Renal cortex interstitium (tissue), 15 donors: ENCODE data around the gene ORAI1. TPM values are rescaled to one million over a fixed set of nuclear protein-coding genes. Genes with fewer than 3 reads are reported as not detected.
"Not testable (repeated sequence)": the region's sequence is repeated elsewhere in the genome, so short reads cannot be mapped to it uniquely, and the experiment has no call there.

Experiments
- DNase-seq, 11 donors: peaks; one replicate each; pipeline ENCODE4 v3.0.0-alpha.2; 2013; ENCODE audit warnings: low read depth in 9 of 11, low spot score in 4 of 11; ENCODE audit errors: extremely low read depth in 1 of 11
- long read RNA-seq, 16 experiments: transcript quantifications; one replicate each; lab custom pipeline, GENCODE V29; 2026
- polyA plus RNA-seq, 3 donors: library from polyadenylated mRNA; unstranded; fragments of 120-200 nt; gene quantifications; one replicate each; pipeline ENCODE4 v1.2.1, GENCODE V29; 2013; ENCODE audit not compliant: insufficient read length in 3 of 3

The ORAI1 gene
- polyA plus RNA-seq: 10 to 100 TPM; 10.2 to 15.1 (median 13.1) TPM
- long read RNA-seq, donor 1, transcript ORAI1-203 (2 exons, 2,138 nt): major isoform, 11 of 11 reads
- long read RNA-seq, donor 1, partial matches to known transcripts: 0 of 11 reads
- long read RNA-seq, donor 1, other reads (novel, unspliced or antisense): 0 of 11 reads
- long read RNA-seq, donor 2, transcript ORAI1-203 (2 exons, 2,138 nt): major isoform, 5 of 18 reads
- long read RNA-seq, donor 2, partial matches to known transcripts: 13 of 18 reads
- long read RNA-seq, donor 2, other reads (novel, unspliced or antisense): 0 of 18 reads
- long read RNA-seq, donor 3, transcript ORAI1-203 (2 exons, 2,138 nt): major isoform, 17 of 17 reads
- long read RNA-seq, donor 3, partial matches to known transcripts: 0 of 17 reads
- long read RNA-seq, donor 3, other reads (novel, unspliced or antisense): 0 of 17 reads
- long read RNA-seq, donor 4, transcript ORAI1-203 (2 exons, 2,138 nt): major isoform, 7 of 7 reads
- long read RNA-seq, donor 4, partial matches to known transcripts: 0 of 7 reads
- long read RNA-seq, donor 4, other reads (novel, unspliced or antisense): 0 of 7 reads
- long read RNA-seq, donor 5: 0 reads
- long read RNA-seq, donor 6, transcript ORAI1-203 (2 exons, 2,138 nt): major isoform, 7 of 13 reads
- long read RNA-seq, donor 6, partial matches to known transcripts: 6 of 13 reads
- long read RNA-seq, donor 6, other reads (novel, unspliced or antisense): 0 of 13 reads
- long read RNA-seq, donor 7, transcript ORAI1-203 (2 exons, 2,138 nt): major isoform, 12 of 12 reads
- long read RNA-seq, donor 7, partial matches to known transcripts: 0 of 12 reads
- long read RNA-seq, donor 7, other reads (novel, unspliced or antisense): 0 of 12 reads
- long read RNA-seq, donor 8, transcript ORAI1-203 (2 exons, 2,138 nt): major isoform, 25 of 25 reads
- long read RNA-seq, donor 8, partial matches to known transcripts: 0 of 25 reads
- long read RNA-seq, donor 8, other reads (novel, unspliced or antisense): 0 of 25 reads
- long read RNA-seq, donor 9, transcript ORAI1-203 (2 exons, 2,138 nt): major isoform, 13 of 13 reads
- long read RNA-seq, donor 9, partial matches to known transcripts: 0 of 13 reads
- long read RNA-seq, donor 9, other reads (novel, unspliced or antisense): 0 of 13 reads
- long read RNA-seq, donor 10, transcript ORAI1-203 (2 exons, 2,138 nt): major isoform, 10 of 10 reads
- long read RNA-seq, donor 10, partial matches to known transcripts: 0 of 10 reads
- long read RNA-seq, donor 10, other reads (novel, unspliced or antisense): 0 of 10 reads
- long read RNA-seq, donor 11, transcript ORAI1-203 (2 exons, 2,138 nt): major isoform, 6 of 6 reads
- long read RNA-seq, donor 11, partial matches to known transcripts: 0 of 6 reads
- long read RNA-seq, donor 11, other reads (novel, unspliced or antisense): 0 of 6 reads
- long read RNA-seq, donor 12, partial matches to known transcripts: 0 of 4 reads
- long read RNA-seq, donor 12, other reads (novel, unspliced or antisense): 0 of 4 reads
- long read RNA-seq, donor 13: 0 reads
- long read RNA-seq, donor 14, transcript ORAI1-203 (2 exons, 2,138 nt): major isoform, 9 of 9 reads
- long read RNA-seq, donor 14, partial matches to known transcripts: 0 of 9 reads
- long read RNA-seq, donor 14, other reads (novel, unspliced or antisense): 0 of 9 reads
- long read RNA-seq, donor 15, partial matches to known transcripts: 0 of 3 reads
- long read RNA-seq, donor 15, other reads (novel, unspliced or antisense): 0 of 3 reads
- long read RNA-seq, donor 16, transcript ORAI1-203 (2 exons, 2,138 nt): major isoform, 30 of 48 reads
- long read RNA-seq, donor 16, partial matches to known transcripts: 18 of 48 reads
- long read RNA-seq, donor 16, other reads (novel, unspliced or antisense): 0 of 48 reads

- peak; percentile 88 to 96 (median 93) for DNase-seq
Measured at GRCh38 chr12:121626087-121626852, at the start of gene ORAI1. TSS of gene ORAI1 (plus strand) at chr12:121626530.

GRCh38 chr12:121576851-121577391, 49.4 kb upstream of the ORAI1 start:
- no peak for DNase-seq

- no peak for DNase-seq
Measured at GRCh38 chr12:121577443-121578180, 48.7 kb upstream of the ORAI1 start.

GRCh38 chr12:121578230-121579189, 47.8 kb upstream of the ORAI1 start:
- no peak for DNase-seq

- no peak for DNase-seq
Measured at GRCh38 chr12:121579190-121579791, 47.0 kb upstream of the ORAI1 start.

GRCh38 chr12:121579981-121580868, 46.1 kb upstream of the ORAI1 start:
- DNase-seq: peak in 2 of 11 donors; percentile 69 to 72

- DNase-seq: peak in 1 of 11 donors; percentile 62
Measured at GRCh38 chr12:121580959-121581685, 45.2 kb upstream of the ORAI1 start, which contains the start of gene KDM2B. TSS of gene KDM2B (minus strand) at chr12:121581023. CDS start at chr12:121580911, 112 bp downstream.

- DNase-seq: no peak
Measured at GRCh38 chr12:121581686-121582429, 44.5 kb upstream of the ORAI1 start.

GRCh38 chr12:121582583-121583333, 43.6 kb upstream of the ORAI1 start:
- DNase-seq: no peak

GRCh38 chr12:121583334-121583661, 43.0 kb upstream of the ORAI1 start:
- DNase-seq: not testable (repeated sequence)

- DNase-seq: not testable (repeated sequence)
Measured at GRCh38 chr12:121584885-121585284, 41.4 kb upstream of the ORAI1 start.
